GM12878 (cell line): ENCODE data around the gene IPP. TPM values are rescaled to one million over a fixed set of nuclear protein-coding genes. Genes with fewer than 3 reads are reported as not detected.

ENCODE experiments used
- ATAC-seq: fragments of 200-7000 bp; cut with Tn5 transposase; 3 replicates; pipeline ENCODE4 v1.9.1; 2020; ENCODE audit warnings: mild to moderate bottlenecking, moderate library complexity
- BruUV-seq: library from RNA; stranded (reverse); fragments of 400-500 nt; replicated peaks from 2 replicates; lab custom pipeline; 2021; lab: Mats Ljungman, UMichigan
- CTCF ChIA-PET: fragments of 300-600 bp; sonication (Branson Sonifier 250); formaldehyde crosslinking; extraction: SDS; loops from one replicate; lab custom pipeline; 2021; ENCODE audit warnings: inconsistent platforms; lab: Yijun Ruan, JAX
- POLR2A ChIA-PET: fragments of 350-600 bp; formaldehyde crosslinking; extraction: SDS; loops from one replicate; lab custom pipeline; 2021; ENCODE audit warnings: inconsistent platforms; lab: Charles Lee
- RAD21 ChIA-PET: fragments of 300-600 bp; sonication (Branson Sonifier 250); formaldehyde crosslinking; loops from one replicate; lab custom pipeline; 2023; ENCODE audit warnings: antibody characterized with exemption; ENCODE audit not compliant: unreplicated experiment; lab: Charles Lee
- SMC1A ChIA-PET: fragments of 300-600 bp; sonication (Branson Sonifier 250); formaldehyde crosslinking; loops from one replicate; lab custom pipeline; 2023; ENCODE audit not compliant: unreplicated experiment, uncharacterized antibody; lab: Charles Lee
- DNase-seq: peaks from one replicate; pipeline ENCODE4 v3.0.0-alpha.2; 2011; ENCODE audit warnings: low read depth, low spot score
- FAIRE-seq: peaks from 3 replicates; lab custom pipeline; 2011; peaks lifted over from hg19 to GRCh38; lab: Jason Lieb, UNC
- H2AFZ ChIP-seq: 2 replicates; pipeline ENCODE4 v1.6.0; 2011; ENCODE audit warnings: low read depth, low read length, control low read depth; ENCODE audit not compliant: control insufficient read depth
- H3K27ac ChIP-seq: 2 replicates; pipeline ENCODE4 v1.5.1; 2011; ENCODE audit warnings: control low read depth; ENCODE audit not compliant: control insufficient read depth, insufficient read depth
- H3K27me3 ChIP-seq, 2 experiments: replicated peaks in 1 of 2; 2 replicates each; pipeline versions ENCODE4 v1.6.0 to v1.6.1; 2011; ENCODE audit warnings: low read length in 1 of 2; ENCODE audit not compliant: control insufficient read depth in 2 of 2, insufficient read depth in 2 of 2
- H3K36me3 ChIP-seq, 2 experiments: 2 replicates each; pipeline ENCODE4 v1.5.1; 2011; ENCODE audit warnings: low read length in 1 of 2; ENCODE audit not compliant: control insufficient read depth in 2 of 2, insufficient read depth in 2 of 2
- H3K4me1 ChIP-seq: 2 replicates; pipeline ENCODE4 v1.6.1; 2011; ENCODE audit warnings: mild to moderate bottlenecking, low read length, moderate library complexity, mixed read lengths; ENCODE audit not compliant: control insufficient read depth, insufficient read depth
- H3K4me2 ChIP-seq: 2 replicates; pipeline ENCODE4 v1.6.0; 2011; ENCODE audit warnings: control low read depth; ENCODE audit not compliant: control insufficient read depth, insufficient read depth
- H3K4me3 ChIP-seq: fragments of 200-600 bp; sonication (generic); 2 replicates; pipeline ENCODE4 v1.5.1; 2016
- H3K79me2 ChIP-seq: 2 replicates; pipeline ENCODE4 v1.6.0; 2011; ENCODE audit warnings: low read length; ENCODE audit not compliant: control insufficient read depth, insufficient read depth
- H3K9ac ChIP-seq: 2 replicates; pipeline ENCODE4 v1.8.0; 2011; ENCODE audit warnings: low read length, control low read depth, mixed read lengths; ENCODE audit not compliant: control insufficient read depth, insufficient read depth
- H3K9me3 ChIP-seq: replicated peaks from 3 replicates; pipeline ENCODE4 v1.5.1; 2011; ENCODE audit warnings: mild to moderate bottlenecking, low read length; ENCODE audit not compliant: control insufficient read depth, insufficient read depth
- H4K20me1 ChIP-seq: 2 replicates; pipeline ENCODE4 v1.6.0; 2011; ENCODE audit not compliant: control insufficient read depth, insufficient read depth
- ATF7 ChIP-seq: fragments of 450-650 bp; IDR thresholded peaks from 2 replicates; pipeline ENCODE4 v1.6.1; 2016; ENCODE audit warnings: low read depth, mild to moderate bottlenecking
- BCL11A ChIP-seq: IDR thresholded peaks from 2 replicates; pipeline ENCODE4 v1.6.1; 2011; ENCODE audit warnings: low read depth, low read length
- BRCA1 ChIP-seq: IDR thresholded peaks from 2 replicates; pipeline ENCODE4 v1.6.1; 2011; ENCODE audit warnings: low read depth, low read length, improper control_type of control experiment
- JUNB ChIP-seq: IDR thresholded peaks from 2 replicates; pipeline ENCODE4 v1.6.1; 2016; ENCODE audit warnings: antibody characterized with exemption, mild to moderate bottlenecking
- MEF2B ChIP-seq: fragments of 450-650 bp; IDR thresholded peaks from 2 replicates; pipeline ENCODE4 v1.6.1; 2018; ENCODE audit warnings: mild to moderate bottlenecking, moderate library complexity; ENCODE audit not compliant: partially characterized antibody, poor library complexity, severe bottlenecking
- MTA3 ChIP-seq: IDR thresholded peaks from 2 replicates; pipeline ENCODE4 v1.6.1; 2012; ENCODE audit warnings: low read length, inconsistent platforms, borderline replicate concordance
- NFYB ChIP-seq: IDR thresholded peaks from 2 replicates; pipeline ENCODE4 v1.6.1; 2011; ENCODE audit warnings: low read depth, mild to moderate bottlenecking, low read length, improper control_type of control experiment, moderate library complexity; ENCODE audit not compliant: insufficient read depth
- NR2C1 ChIP-seq: fragments of 450-650 bp; IDR thresholded peaks from 2 replicates; pipeline ENCODE4 v1.6.1; 2017; ENCODE audit warnings: antibody characterized with exemption, mild to moderate bottlenecking, moderate library complexity
- PBX3 ChIP-seq: IDR thresholded peaks from 2 replicates; pipeline ENCODE4 v1.6.1; 2011; ENCODE audit warnings: mild to moderate bottlenecking, low read depth, low read length, moderate library complexity; ENCODE audit not compliant: insufficient replicate concordance
- POLR2AphosphoS5 ChIP-seq: IDR thresholded peaks from 2 replicates; pipeline ENCODE4 v1.6.1; 2011; ENCODE audit warnings: mild to moderate bottlenecking, low read length, inconsistent platforms
- RELA ChIP-seq: fragments of 450-650 bp; IDR thresholded peaks from 2 replicates; pipeline ENCODE4 v1.8.0; 2014; ENCODE audit warnings: borderline replicate concordance; ENCODE audit not compliant: partially characterized antibody
- SREBF1 ChIP-seq: IDR thresholded peaks from 2 replicates; pipeline ENCODE4 v1.6.1; 2012; ENCODE audit warnings: mild to moderate bottlenecking, low read length
- ZNF217 ChIP-seq: fragments of 450-650 bp; IDR thresholded peaks from 2 replicates; pipeline ENCODE4 v1.6.1; 2017; ENCODE audit warnings: antibody characterized with exemption, mild to moderate bottlenecking
- ZNF24 ChIP-seq: fragments of 450-650 bp; IDR thresholded peaks from 2 replicates; pipeline ENCODE4 v1.6.1; 2017; ENCODE audit warnings: antibody characterized with exemption, mild to moderate bottlenecking
- WGBS: methylation state at CpG from one replicate; pipeline ENCODE4 v1.1.6; 2016; ENCODE audit warnings: low lambda C conversion rate; ENCODE audit not compliant: insufficient replicate concordance, insufficient coverage; ENCODE audit errors: missing lambda C conversion rate; 5-methylcytosine and 5-hydroxymethylcytosine counted together
- in situ Hi-C: fragments of 300-500 bp; cut with MboI; formaldehyde crosslinking; loops from 9 replicates; pipeline ENCODE4 v1.14.3; 2018; ENCODE audit warnings: mixed read lengths
- intact Hi-C: fragments of 100-400 bp; cut with micrococcal nuclease; formaldehyde crosslinking; loops from one replicate; pipeline ENCODE4 v1.14.2; 2022; ENCODE audit not compliant: unreplicated experiment
- polyA plus RNA-seq, 11 experiments: library from polyadenylated mRNA; depleted of rRNA in 4 of 11; unstranded in 6 of 11; stranded (reverse) in 5 of 11; fragments of >200 nt; fragmentation: Nextera tagmentation in 4 of 11; fragmentation: Illumina TruSeq in 1 of 11; extraction: Ambion mirVana in 4 of 11; extraction: Trizol in 1 of 11; gene quantifications; 1 replicate in 1 of 11; 2 replicates in 10 of 11; pipeline versions ENCODE4 v1.2.1 to v1.2.3, GENCODE V29; 2011 to 2016; ENCODE audit warnings: inconsistent platforms in 2 of 11, missing spikeins in 2 of 11, low read depth in 1 of 11
- total RNA-seq, 4 experiments: library from RNA; depleted of rRNA in 3 of 4; stranded (reverse); fragments of >200 nt in 3 of 4; fragmentation: Illumina TruSeq in 1 of 4; extraction: Trizol in 1 of 4; gene quantifications; 2 replicates each; pipeline versions ENCODE4 v1.2.1 to v1.2.3, GENCODE V29; 2013 to 2021

Gene IPP
- total and polyA plus RNA-seq, 10 of the 15 experiments (the other 5 are each of a cell fraction or from before 2014, with no cell fraction given), result 4.7 to 15.0 (median 10.4) TPM

- BruUV-seq, result no TSS peak
- peaks cover 9% of the 10 kb centered on the region for H3K79me2 ChIP-seq
- H4K20me1 ChIP-seq, result no peaks in the 10 kb centered on the region
- no peak for DNase-seq
- in situ Hi-C loops, result no loop called here
- TF ChIP-seq NR2C1 (no peak), BCL11A (no peak), PBX3 (no peak), MTA3 (no peak), NFYB (no peak), POLR2AphosphoS5 (no peak), JUNB (no peak), SREBF1 (no peak), BRCA1 (no peak), ZNF217 (no peak), ATF7 (no peak), MEF2B (no peak), RELA (no peak), ZNF24 (no peak)
- TF ChIP-seq, all 136 proteins: peak for 0
- ChIA-PET POLR2A (interaction anchor here (0.6 kb wide), 1 partner anchor 51 kb away, joined by 4 read pairs; the partner anchor contains the start of gene MAST2), SMC1A (interaction anchor here (1.3 to 1.5 kb wide), 2 partner anchors 18 to 62 kb away, joined by 3 to 4 read pairs; no protein-coding TSS in a partner anchor), CTCF (interaction anchor here (0.6 kb wide), 1 partner anchor 244 kb away, joined by 3 read pairs; no protein-coding TSS in a partner anchor), RAD21 (no interaction called here)
- Histone ChIP-seq H3K27me3 (no peaks in the 10 kb centered on the region), H3K36me3 (no peaks in the 10 kb centered on the region), H3K4me1 (no peaks in the 10 kb centered on the region; the same call in 1 of the 2 replicates), H3K9me3 (peaks cover 10% of the 10 kb centered on the region; the same call in 2 of the 3 replicates), H3K9ac (no peak overlapping the region), H3K27ac (no peak overlapping the region), H2AFZ (peak overlapping the region; percentile 23; the same call in 1 of the 2 replicates), H3K4me2 (no peak overlapping the region), H3K4me3 (no peak overlapping the region)
- 46% methylated on average over 2 of the region's 2 CpGs for WGBS
- ATAC-seq (no peak), FAIRE-seq (no peak)
- intact Hi-C loops, result loop anchor here (5.0 kb wide), 1 partner anchor 90 kb away; no protein-coding TSS in a partner anchor
Observed at GRCh38 chr1:45752441-45753052, 2.1 kb upstream of the IPP start.
